COLO668 (cell line): Measurements from ENCODE around the gene PDE7B.

ENCODE experiments used
- DNase-seq: peaks from one replicate; lab custom pipeline; 2025; ENCODE audit not compliant: unreplicated experiment; lab: John Stamatoyannopoulos, UW

PDE7B gene

DNA sequence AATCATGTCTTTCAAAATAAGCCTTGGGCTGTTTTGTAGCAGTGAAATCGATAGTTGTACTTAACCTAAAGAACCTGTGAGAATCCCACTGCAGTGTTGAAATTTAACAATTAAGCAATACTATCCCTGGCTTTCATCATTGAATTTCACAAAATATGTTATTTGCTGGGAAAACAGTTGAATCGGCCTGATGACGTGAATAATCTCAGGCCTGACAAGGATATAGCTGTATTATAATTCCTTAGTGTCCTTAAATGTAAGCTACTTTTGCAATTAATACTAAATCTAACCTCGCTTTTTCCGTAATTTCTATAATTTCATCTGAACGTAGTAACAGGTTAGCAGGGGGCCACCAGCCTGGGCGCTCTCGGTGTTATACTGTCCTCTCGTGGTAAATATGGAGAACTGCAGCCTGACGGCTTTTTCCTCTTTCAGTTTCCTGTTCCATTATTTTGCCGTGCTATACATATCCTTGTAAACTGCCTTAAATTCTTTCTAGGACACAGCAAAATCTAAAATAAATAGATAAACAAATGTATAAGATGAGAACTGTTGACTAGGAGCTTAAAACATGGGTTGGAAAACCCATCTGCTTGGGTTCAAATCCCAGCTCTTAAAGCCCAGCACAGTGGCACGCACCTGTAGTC is 374.6 kb downstream of the PDE7B start:
- DNase-seq, result peak; percentile 24

- DNase-seq, result no peak
Measured at GRCh38 chr6:136226674-136227377, 375.3 kb downstream of the PDE7B start.

DNA sequence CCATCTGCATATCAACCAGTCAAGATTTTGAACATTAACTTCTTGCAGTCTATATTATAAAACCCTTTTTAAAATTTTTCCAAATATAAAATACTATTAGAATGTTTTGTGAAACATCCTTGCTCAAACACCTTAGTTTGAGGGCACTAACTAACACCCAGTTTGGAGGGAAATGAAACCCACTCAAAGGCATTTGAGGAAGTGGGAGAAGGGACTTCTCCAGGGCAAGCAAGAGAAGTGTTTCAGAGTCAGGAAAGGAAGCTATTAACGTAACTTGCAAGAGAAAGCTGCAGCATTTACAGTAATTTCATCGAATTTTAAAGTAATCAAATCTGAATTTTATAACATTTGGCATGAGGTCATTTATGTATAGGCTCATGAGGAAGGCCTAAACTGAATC is 377.3 kb downstream of the PDE7B start:
- no peak for DNase-seq

GRCh38 chr6:136230219-136230853 is 378.8 kb downstream of the PDE7B start:
- DNase-seq, result no peak

GRCh38 chr6:136232701-136233100 is 381.2 kb downstream of the PDE7B start:
- no peak for DNase-seq

DNA sequence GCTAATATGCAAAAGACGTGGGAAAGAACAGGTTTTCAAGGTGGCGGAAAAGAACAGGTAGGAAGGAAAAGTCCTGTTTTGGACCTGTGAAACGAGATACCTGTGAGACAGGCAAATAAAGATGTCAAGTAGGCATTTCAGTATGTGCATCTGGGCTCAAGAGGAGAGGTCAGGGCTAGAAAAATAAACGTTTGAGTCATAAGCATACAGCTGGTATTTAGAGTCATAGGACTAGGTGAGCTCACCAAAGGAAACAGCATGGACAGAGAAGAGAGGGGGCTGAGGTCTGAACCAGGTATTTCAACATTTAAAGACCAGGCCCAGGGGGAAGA is 383.7 kb downstream of the PDE7B start:
- peak; percentile 29 for DNase-seq

GRCh38 chr6:136236466-136237293 is 385.2 kb downstream of the PDE7B start:
- DNase-seq, result no peak

GRCh38 chr6:136244061-136244616 is 392.6 kb downstream of the PDE7B start:
- no peak for DNase-seq
